Stomach (tissue), 9 donors: ENCODE measurements around the gene ZBED4. TPM values are rescaled to one million over a fixed set of nuclear protein-coding genes. Genes with fewer than 3 reads are reported as not detected.

Source experiments
- DNase-seq, 2 donors: peaks; one replicate each; pipeline versions ENCODE4 v3.0.0 to v3.0.0-alpha.2; 2013 to 2019
- H3K27ac ChIP-seq, 5 donors: fragments of 200-600 bp in 4 of 5; sonication (generic) in 4 of 5; one replicate each; pipeline ENCODE4 v1.5.1; 2013 to 2019; ENCODE audit warnings: mild to moderate bottlenecking in 1 of 5, moderate library complexity in 1 of 5
- H3K27me3 ChIP-seq, 3 donors: fragments of 200-600 bp; sonication (generic); one replicate each; pipeline ENCODE4 v1.5.1; 2017 to 2019; ENCODE audit warnings: mixed run types in 1 of 3
- H3K36me3 ChIP-seq, 4 donors: fragments of 200-600 bp; sonication (generic); 1 replicate in 3 of 4; 2 replicates in 1 of 4; pipeline ENCODE4 v1.5.1; 2016 to 2019
- H3K4me1 ChIP-seq, 4 donors: fragments of 200-600 bp; sonication (generic); one replicate each; pipeline ENCODE4 v1.5.1; 2016 to 2019
- H3K4me3 ChIP-seq, 4 donors: fragments of 200-600 bp; sonication (generic) in 3 of 4; one replicate each; pipeline ENCODE4 v1.5.1; 2016 to 2019; ENCODE audit warnings: mild to moderate bottlenecking in 1 of 4
- H3K9me3 ChIP-seq, 4 donors: fragments of 200-600 bp; sonication (generic); one replicate each; pipeline ENCODE4 v1.5.1; 2016 to 2019
- EP300 ChIP-seq: sonication (generic); formaldehyde crosslinking; IDR thresholded peaks from one replicate; pipeline ENCODE4 v1.6.1; 2017; ENCODE audit warnings: antibody characterized with exemption
- POLR2A ChIP-seq, 4 donors: fragments of 450-650 bp; IDR thresholded peaks; one replicate each; pipeline ENCODE4 v1.6.1; 2016; ENCODE audit warnings: antibody characterized with exemption in 4 of 4, control low read depth in 2 of 4, mild to moderate bottlenecking in 1 of 4, moderate library complexity in 1 of 4
- POLR2AphosphoS5 ChIP-seq, 3 donors: sonication (generic); formaldehyde crosslinking; IDR thresholded peaks; one replicate each; pipeline ENCODE4 v1.6.1; 2016; ENCODE audit warnings: antibody characterized with exemption in 3 of 3
- WGBS, 5 donors: extraction: QIAGEN DNeasy Blood & Tissue Kit in 3 of 5; methylation state at CpG; one replicate each; pipeline versions ENCODE4 v1.1.5 to v1.1.7; 2013 to 2018; 5-methylcytosine and 5-hydroxymethylcytosine counted together
- intact Hi-C: fragments of 100-400 bp; cut with DNase I; formaldehyde crosslinking; loops from one replicate; pipeline ENCODE4 v1.15.1; 2023; ENCODE audit warnings: low total_unique reads
- polyA plus RNA-seq, 3 donors: library from polyadenylated mRNA; stranded (reverse); fragments of 200-250 nt; gene quantifications; one replicate each; pipeline ENCODE4 v1.2.3, GENCODE V29; 2013
- total RNA-seq, 5 donors: library from RNA; depleted of rRNA; stranded (reverse); fragments of >200 nt; gene quantifications; one replicate each; pipeline versions ENCODE4 v1.1.0 to v1.2.3, GENCODE V29; 2014 to 2016
- TF ChIP-seq, protein P1 (sequence below), 7 experiments: fragments of 450-650 bp in 4 of 7; fragments of 200-600 bp in 3 of 7; sonication (generic) in 3 of 7; IDR thresholded peaks; one replicate each; pipeline ENCODE4 v1.5.1; 2016 to 2019; ENCODE audit warnings: antibody characterized with exemption in 7 of 7, control low read depth in 2 of 7, mild to moderate bottlenecking in 1 of 7
- donor health status: healthy with polysubstance abuse.
- donor health status: Bipolar disorder and iron deficiency.
- donor health status: healthy.

Gene ZBED4
- total and polyA plus RNA-seq, 8 donors, result 2.2 to 31.7 (median 12.2) TPM

DNA sequence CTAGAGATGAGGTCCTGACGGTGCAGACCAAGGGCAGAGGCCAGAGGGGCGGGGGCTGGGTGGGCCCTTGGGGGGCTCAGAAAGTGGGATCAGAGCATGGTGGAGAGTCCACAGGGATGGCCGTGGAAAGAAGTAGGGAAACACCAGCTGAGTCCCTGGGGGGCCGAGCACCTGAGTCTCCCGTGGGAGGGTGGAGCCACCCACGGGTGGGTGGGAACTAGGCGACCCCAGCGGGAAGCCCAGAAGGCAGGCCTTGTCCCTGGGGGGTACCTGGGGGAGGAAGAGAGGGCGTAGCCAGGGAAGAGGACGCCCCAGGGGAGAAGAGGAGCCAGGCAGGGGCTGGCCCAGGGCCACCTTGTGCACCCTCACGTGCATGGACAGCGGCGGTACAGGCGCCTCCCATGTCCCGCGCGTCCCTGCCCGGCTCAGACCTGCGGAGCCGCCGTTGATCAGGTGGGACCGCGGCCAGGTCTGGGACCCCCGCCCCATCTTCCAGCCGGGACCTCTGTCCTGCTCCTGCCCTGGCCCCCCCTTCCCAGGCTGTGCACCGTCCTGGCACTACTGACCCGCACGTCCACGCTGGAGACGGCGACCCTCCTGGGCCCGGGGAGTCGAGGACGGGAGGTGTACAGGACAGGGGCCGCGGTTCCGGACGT lies 75.0 kb downstream of the ZBED4 start:
- intact Hi-C loops, result loop anchor here (2.0 kb wide), 1 partner anchor 102 kb away; no protein-coding TSS in a partner anchor

DNA sequence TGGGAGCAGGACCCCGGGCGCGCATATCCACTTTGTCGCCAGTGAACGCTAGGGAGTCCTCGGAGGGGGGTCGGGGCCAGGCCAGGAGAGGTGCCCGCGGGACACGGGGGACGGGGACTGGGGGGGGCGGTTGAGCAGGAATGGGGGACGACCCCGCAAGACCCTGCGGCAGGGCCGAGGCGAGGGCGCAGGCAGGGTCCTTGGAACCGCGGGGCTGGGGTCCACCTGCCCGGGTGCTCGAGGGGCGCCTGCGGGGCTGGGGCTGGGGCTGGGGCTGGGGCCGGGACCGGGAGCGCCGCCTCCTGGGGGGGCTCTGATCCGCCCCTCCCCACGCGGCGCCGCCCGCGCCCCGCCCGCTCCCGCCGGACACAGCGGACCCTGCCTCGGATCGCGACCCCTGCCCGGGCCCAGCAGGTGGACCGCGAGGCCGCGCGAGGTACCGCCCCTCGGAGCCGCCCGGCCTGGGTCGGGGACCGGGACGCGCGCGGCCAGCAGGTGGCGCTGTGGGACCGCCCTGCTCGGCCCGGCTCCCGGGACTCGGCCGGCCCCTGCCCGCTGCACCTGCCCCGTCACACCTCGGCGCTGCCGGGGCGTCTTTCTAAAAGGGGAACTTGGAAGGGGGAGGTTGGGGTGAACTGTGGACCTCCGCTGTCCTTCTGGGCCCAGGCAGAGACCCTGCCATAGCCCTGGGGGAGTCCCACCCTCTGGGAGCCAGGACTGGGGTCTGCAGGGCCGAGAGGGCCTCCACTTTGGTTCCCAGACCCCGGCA lies 75.8 kb downstream of the ZBED4 start:
- Histone ChIP-seq H3K9me3 (no peaks in the 10 kb centered on the region), H3K27me3 (peaks cover 0 to 11% (median 8%) of the 10 kb centered on the region in 3 donors), H3K4me3 (peak overlapping the region in 3 of 4 donors; percentile 20 to 30 (median 26)), H3K27ac (peak overlapping the region in 1 of 5 donors; percentile 98), H3K4me1 (peaks cover 43 to 58% (median 48%) of the 10 kb centered on the region in 4 donors), H3K36me3 (peaks cover 0 to 27% (median 24%) of the 10 kb centered on the region in 4 donors)
- intact Hi-C loops, result loop anchor here (2.0 kb wide), 1 partner anchor 101 kb away; no protein-coding TSS in a partner anchor
- 0 to 12% (median 5%) methylated on average over 7 to 74 of the region's 75 CpGs for WGBS, 5 donors
- TF ChIP-seq POLR2A (IDR thresholded peaks at IDR 0.05), result no peak
- TF ChIP-seq POLR2AphosphoS5 (IDR thresholded peaks at IDR 0.05), result no peak
- no peak for TF ChIP-seq EP300
- TF ChIP-seq, protein P1, sequence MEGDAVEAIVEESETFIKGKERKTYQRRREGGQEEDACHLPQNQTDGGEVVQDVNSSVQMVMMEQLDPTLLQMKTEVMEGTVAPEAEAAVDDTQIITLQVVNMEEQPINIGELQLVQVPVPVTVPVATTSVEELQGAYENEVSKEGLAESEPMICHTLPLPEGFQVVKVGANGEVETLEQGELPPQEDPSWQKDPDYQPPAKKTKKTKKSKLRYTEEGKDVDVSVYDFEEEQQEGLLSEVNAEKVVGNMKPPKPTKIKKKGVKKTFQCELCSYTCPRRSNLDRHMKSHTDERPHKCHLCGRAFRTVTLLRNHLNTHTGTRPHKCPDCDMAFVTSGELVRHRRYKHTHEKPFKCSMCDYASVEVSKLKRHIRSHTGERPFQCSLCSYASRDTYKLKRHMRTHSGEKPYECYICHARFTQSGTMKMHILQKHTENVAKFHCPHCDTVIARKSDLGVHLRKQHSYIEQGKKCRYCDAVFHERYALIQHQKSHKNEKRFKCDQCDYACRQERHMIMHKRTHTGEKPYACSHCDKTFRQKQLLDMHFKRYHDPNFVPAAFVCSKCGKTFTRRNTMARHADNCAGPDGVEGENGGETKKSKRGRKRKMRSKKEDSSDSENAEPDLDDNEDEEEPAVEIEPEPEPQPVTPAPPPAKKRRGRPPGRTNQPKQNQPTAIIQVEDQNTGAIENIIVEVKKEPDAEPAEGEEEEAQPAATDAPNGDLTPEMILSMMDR (IDR thresholded peaks at IDR 0.05), result peak in 3 of 7 experiments; percentile 86 to 99 (median 89)
- peak; percentile 81 to 87 for DNase-seq

More for the DNA sequence above, 75.0 kb downstream of the ZBED4 start:
- Histone ChIP-seq H3K4me1 (peaks cover 36 to 51% (median 41%) of the 10 kb centered on the region in 4 donors), H3K36me3 (peaks cover 0 to 34% (median 31%) of the 10 kb centered on the region in 4 donors), H3K27me3 (peaks cover 0 to 11% (median 8%) of the 10 kb centered on the region in 3 donors), H3K9me3 (no peaks in the 10 kb centered on the region), H3K27ac (no peak overlapping the region), H3K4me3 (peak overlapping the region in 2 of 4 donors; percentile 26 to 30)
- no peak for DNase-seq
- TF ChIP-seq, protein P1 (IDR thresholded peaks at IDR 0.05), result no peak
- TF ChIP-seq POLR2A (IDR thresholded peaks at IDR 0.05) (no peak), POLR2AphosphoS5 (IDR thresholded peaks at IDR 0.05) (no peak), EP300 (no peak)
- 30 to 59% (median 36%) methylated on average over 17 to 38 of the region's 38 CpGs for WGBS, 5 donors

DNA sequence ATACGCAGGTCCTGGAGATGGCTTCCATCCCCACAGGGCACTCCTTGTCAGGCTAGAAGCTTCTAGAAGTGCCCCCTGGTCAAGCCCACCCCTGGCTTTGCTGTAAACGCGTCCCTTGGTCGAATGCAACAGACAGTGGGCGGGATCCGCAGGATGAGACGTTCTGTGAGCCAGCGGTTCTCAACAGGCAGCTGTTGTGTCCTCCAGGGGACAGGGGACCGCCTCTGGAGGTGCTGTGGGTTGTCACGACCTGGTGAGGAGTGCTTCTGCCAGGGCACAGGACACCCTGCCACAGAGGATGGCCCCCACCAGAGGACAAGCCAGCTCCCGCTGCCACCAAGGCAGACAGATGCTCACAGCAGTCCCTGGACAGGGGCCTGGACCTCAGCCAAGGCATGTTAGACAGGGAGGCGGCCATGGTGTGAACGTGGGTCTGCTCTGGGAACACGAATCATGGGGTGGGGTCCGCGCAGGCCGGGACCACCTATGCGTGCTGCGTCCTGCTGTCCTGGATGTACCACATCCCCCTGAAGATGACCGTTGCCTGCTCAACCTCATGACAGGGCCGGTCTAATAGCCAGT lies 76.4 kb downstream of the ZBED4 start:
- no peak for DNase-seq
- H3K4me1 ChIP-seq, result peaks cover 49 to 64% (median 55%) of the 10 kb centered on the region in 4 donors

DNA sequence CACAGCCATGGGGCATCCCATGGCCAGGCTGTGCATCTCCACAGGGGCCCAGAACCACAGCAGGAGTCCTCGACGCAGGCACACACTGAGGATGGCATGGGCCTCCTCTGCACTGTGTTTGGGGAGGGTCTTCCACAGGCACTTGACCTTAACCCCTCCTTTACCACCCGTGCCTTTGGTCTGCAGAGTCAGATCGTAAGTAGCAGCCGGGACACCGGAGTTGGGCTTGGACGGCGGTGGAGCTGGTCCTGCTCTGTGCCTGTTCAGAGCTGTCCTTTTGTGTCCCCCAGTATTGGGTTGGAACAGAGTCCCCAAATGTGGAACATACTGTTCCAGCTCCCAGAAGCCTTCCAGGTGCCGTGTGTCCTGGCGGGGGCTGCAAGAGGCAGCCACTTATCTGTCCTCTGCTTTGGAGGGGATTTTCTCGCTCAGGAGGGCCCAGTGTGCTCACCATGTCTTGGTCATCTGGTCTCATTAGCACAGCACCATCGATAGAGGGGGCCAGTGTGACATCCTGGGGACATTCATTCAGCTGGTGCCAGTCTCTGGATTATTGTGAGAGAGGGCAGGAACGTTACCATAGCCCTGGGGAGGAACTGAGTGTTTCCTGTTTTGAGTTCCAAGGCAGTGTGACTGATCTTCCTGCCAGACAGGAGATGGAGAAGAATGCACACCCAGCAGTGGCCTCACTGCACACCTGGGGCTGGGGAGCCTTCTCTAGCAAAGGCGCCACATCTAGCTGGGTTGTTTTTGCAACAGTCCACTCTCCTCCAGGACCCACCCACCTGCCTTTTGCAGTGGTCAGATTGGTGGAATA lies 77.2 kb downstream of the ZBED4 start:
- no peak overlapping the region for H3K4me3 ChIP-seq
- H3K36me3 ChIP-seq, result peaks cover 0 to 17% (median 11%) of the 10 kb centered on the region in 4 donors
- peaks cover 0 to 11% (median 8%) of the 10 kb centered on the region in 3 donors for H3K27me3 ChIP-seq
- peak overlapping the region; percentile 37 to 99 (median 94) for H3K27ac ChIP-seq
- intact Hi-C loops, result no loop called here
- H3K9me3 ChIP-seq, result no peaks in the 10 kb centered on the region
- H3K4me1 ChIP-seq, result peaks cover 49 to 64% (median 56%) of the 10 kb centered on the region in 4 donors
- 32 to 48% (median 39%) methylated on average over 9 to 14 of the region's 14 CpGs for WGBS, 5 donors
- peak; percentile 87 to 92 for DNase-seq
- TF ChIP-seq, protein P1 (IDR thresholded peaks at IDR 0.05), result peak in 5 of 7 experiments; percentile 52 to 90 (median 57)
- TF ChIP-seq POLR2AphosphoS5 (IDR thresholded peaks at IDR 0.05) (peak; percentile 42 to 92 (median 78)), POLR2A (IDR thresholded peaks at IDR 0.05) (no peak)

More for the DNA sequence above, 76.4 kb downstream of the ZBED4 start:
- WGBS, 5 donors, result 68 to 79% (median 71%) methylated on average over 16 to 21 of the region's 21 CpGs
- intact Hi-C loops, result loop anchor here (2.0 kb wide), 1 partner anchor 101 kb away; no protein-coding TSS in a partner anchor
- Histone ChIP-seq H3K36me3 (peaks cover 0 to 24% (median 18%) of the 10 kb centered on the region in 4 donors), H3K27ac (peak overlapping the region in 2 of 5 donors; percentile 93 to 98), H3K4me3 (peak overlapping the region in 1 of 4 donors; percentile 26), H3K27me3 (peaks cover 0 to 11% (median 8%) of the 10 kb centered on the region in 3 donors), H3K9me3 (no peaks in the 10 kb centered on the region)
- no peak for TF ChIP-seq EP300
